ENCODE measurements around the gene PRDM1.

PRDM1 gene

GRCh38 chr6:106152952-106153351 lies 66.8 kb downstream of the PRDM1 start:
- DNase-seq (ENCODE audit: low read depth): no peak
- H3K4me3 ChIP-seq (ENCODE audit: low read length): no peak overlapping the region

GRCh38 chr6:106154326-106154725 lies 68.2 kb downstream of the PRDM1 start:
- TF ChIP-seq CTCF (IDR thresholded peaks at IDR 0.05; ENCODE audit: insufficient read depth, low read depth, low read length, missing control alignments): no peak
- DNase-seq (ENCODE audit: low read depth): no peak

More at GRCh38 chr6:106152952-106153351, 66.8 kb downstream of the PRDM1 start:
- TF ChIP-seq CTCF (IDR thresholded peaks at IDR 0.05; ENCODE audit: insufficient read depth, low read depth, low read length, missing control alignments): no peak

GRCh38 chr6:106155219-106155830 lies 69.2 kb downstream of the PRDM1 start:
- no peak for TF ChIP-seq CTCF (IDR thresholded peaks at IDR 0.05; ENCODE audit: insufficient read depth, low read depth, low read length, missing control alignments)
- DNase-seq (ENCODE audit: low read depth): no peak
- no peak overlapping the region for H3K4me3 ChIP-seq (ENCODE audit: low read length)

More at GRCh38 chr6:106154326-106154725, 68.2 kb downstream of the PRDM1 start:
- no peak overlapping the region for H3K4me3 ChIP-seq (ENCODE audit: low read length)

- DNase-seq (ENCODE audit: low read depth): no peak
- no peak overlapping the region for H3K4me3 ChIP-seq (ENCODE audit: low read length)
- no peak for TF ChIP-seq CTCF (IDR thresholded peaks at IDR 0.05; ENCODE audit: insufficient read depth, low read depth, low read length, missing control alignments)
These were observed 70.3 kb downstream of the PRDM1 start for GRCh38 chr6:106156413-106156812.

GRCh38 chr6:106156863-106157262 lies 70.7 kb downstream of the PRDM1 start:
- no peak for DNase-seq (ENCODE audit: low read depth)
- no peak overlapping the region for H3K4me3 ChIP-seq (ENCODE audit: low read length)
- no peak for TF ChIP-seq CTCF (IDR thresholded peaks at IDR 0.05; ENCODE audit: insufficient read depth, low read depth, low read length, missing control alignments)

GRCh38 chr6:106158816-106159215 lies 72.7 kb downstream of the PRDM1 start:
- no peak overlapping the region for H3K4me3 ChIP-seq (ENCODE audit: low read length)
- DNase-seq (ENCODE audit: low read depth): no peak
- no peak for TF ChIP-seq CTCF (IDR thresholded peaks at IDR 0.05; ENCODE audit: insufficient read depth, low read depth, low read length, missing control alignments)
